GM18868 (cell line): ENCODE data around the gene TPO.
"Not testable (repeated sequence)": the region's sequence is repeated elsewhere in the genome, so short reads cannot be mapped to it uniquely, and the experiment has no call there.

ENCODE experiments used
- ATAC-seq: cut with Tn5 transposase; IDR thresholded peaks from one replicate; pipeline ENCODE4 v1.9.1; 2021; ENCODE audit warnings: mild to moderate bottlenecking, moderate library complexity; ENCODE audit not compliant: unreplicated experiment

The TPO gene

DNA sequence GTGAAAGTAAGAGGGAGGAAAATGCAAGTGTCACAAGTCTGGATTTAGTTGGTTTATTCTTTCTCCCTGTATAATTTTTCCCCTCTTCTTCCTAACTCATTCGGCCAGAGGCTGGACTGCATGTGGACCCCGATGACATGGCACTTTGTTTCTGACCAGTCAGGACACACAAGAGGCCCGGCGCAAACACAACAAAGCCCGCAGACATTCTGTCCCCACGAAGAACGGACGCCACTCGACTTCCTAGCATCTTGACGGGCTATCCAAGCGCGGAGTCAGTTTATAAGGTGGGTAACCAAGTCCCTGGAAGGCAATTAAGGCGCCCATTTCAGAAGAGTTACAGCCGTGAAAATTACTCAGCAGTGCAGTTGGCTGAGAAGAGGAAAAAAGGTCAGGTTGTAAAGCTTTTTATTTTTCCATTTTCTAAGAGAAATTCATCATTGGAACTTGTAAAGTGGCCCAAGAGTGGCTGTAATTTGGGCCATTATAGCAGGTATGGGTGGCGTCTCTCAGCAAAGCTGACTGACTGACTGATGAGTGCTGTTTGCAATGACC lies at the start of gene TPO:
Gene TPO (plus strand): TSS at position 308 of the 555 bp plus-strand sequence. CDS start 946 bp downstream, outside the sequence.
- no peak for ATAC-seq

DNA sequence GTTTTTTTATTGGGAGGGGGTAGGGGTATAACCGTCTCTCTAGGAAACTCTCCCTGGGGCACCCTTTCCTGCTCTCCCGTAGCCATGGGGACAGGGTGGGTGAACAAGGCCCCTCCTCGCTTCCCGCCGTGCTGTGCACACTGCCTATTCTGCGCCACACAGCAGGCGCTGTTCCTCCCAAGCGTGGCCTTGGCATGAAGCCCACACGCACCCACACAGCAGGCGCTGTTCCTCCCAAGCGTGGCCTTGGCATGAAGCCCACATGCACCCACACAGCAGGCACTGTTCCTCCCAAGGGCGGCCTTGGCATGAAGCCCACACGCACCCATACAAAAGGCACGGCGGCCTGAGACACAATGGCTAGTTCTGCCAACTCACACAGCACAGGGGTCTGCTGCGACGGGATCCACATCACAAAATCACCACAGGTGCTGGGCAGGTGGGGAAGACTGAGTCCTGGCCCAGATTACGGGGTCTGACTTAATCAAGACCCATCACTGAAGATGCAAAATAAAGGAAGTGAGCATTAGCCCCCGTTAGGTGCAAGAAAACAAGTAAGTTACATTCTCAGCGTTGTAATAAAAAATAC lies 46.6 kb upstream of the TPO start:
- no peak for ATAC-seq

DNA sequence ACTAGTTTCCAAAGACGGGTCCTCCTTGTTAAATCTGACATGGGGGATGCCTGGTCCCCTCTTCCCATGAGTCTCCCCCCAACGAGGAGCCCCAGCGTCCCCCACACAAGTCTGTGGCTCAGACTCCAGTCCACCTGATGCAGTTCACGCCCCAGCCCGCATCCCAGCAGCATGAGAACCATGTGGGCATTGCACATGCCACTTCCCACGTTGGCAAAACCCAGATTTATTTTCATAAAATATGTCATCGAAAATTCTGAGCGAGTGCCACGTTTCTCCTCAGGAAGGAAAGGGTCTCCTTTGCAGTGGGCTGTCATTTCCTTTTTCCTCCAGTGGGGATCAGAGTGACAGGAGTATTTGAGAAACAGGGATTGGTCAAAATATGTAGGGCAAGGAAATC lies 45.7 kb upstream of the TPO start:
- ATAC-seq = no peak

DNA sequence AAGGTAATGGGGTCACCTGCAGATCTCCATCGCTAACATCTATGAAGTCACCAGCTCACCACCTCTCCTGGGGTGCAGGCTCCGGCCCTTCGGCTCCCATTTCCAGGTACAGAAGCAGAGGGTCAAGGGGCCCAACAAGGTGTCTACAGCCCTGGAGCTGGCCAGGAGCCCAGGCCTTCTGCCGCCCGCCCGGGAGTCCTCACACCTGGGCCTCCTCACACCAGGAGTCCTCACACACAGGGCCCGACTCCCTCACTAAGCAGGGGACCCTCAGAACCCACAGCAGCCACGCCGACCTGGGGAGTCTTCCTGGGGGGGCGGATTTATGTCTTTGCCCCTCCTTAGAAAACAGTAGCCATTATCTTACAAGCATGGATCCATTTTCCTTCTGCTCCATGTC lies 43.4 kb upstream of the TPO start:
- no peak for ATAC-seq

DNA sequence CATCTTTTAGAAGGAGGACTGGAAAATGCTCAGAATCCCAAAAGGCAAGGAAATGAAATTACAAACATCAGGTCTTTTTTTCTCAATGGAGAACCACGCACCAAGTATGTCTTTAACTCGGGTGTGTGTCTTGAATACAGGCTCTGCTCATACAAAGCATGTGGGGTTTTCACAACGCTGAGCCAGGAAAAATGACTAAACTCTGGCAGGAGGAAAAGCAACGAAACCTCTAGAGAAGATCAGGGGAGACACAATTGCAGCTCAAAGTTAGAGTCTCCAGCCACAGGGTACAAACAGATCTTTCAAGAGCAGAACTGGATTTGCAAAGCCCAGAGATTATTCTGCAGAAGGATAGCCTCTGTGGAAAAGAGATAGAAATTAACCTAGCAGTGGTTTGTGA lies 42.8 kb upstream of the TPO start:
- ATAC-seq = no peak

DNA sequence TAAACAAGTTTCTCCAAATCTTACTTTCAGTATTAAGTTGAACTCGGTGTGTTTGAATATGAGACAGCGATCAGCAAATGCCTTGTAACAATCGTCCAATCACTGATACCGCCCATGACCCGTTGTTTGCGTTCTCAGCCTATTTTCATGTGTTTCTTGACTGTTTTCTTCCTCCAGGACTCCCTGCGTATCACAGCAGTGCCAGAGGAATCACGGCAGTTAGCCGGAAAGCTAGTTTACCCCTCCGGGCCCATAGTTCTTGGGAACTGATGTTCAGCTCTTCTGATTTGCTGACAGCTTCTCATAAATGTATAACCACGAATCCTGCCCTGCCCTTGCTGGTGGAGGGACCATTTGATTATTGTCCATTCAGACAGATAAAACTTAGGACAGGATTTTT lies 42.2 kb upstream of the TPO start:
- ATAC-seq = no peak

DNA sequence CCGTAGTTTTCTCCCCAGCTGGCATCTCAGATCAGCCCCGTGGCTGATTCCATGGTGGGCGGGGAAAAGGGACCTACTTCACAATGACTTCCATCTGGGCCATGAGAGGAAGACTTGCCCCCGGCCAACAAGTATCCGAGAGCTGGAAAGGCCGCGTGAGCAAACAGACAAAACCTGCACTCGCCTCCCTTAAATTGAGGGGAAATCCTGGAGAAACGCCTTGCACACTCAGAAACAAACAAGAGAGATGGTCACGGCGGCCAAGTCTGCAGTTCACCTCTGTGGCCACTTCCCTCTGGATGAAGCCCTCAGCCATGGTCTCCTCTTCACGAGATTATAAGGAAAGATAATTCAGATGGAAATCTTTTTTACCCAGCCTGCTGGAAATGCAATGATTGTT lies 39.4 kb upstream of the TPO start:
- no peak for ATAC-seq

DNA sequence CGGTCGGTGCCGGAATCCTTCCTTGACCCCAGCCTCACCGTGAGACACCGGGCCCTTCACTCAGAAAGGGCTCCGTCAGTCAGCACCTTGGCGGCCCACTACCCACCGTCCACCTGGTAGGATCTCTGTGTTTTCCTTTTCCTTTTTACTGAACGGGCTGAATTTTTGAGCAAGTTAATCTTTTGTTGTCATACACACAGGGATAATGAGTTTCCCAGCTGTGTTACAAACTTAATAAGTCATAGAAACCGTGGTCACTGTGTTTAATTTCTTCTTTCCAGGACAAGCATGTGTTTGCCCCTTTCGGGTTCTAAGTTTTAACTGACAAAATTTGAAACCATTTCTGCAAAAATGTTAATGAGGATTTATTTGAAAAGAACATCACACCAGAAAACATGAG lies 39.0 kb upstream of the TPO start:
- no peak for ATAC-seq

DNA sequence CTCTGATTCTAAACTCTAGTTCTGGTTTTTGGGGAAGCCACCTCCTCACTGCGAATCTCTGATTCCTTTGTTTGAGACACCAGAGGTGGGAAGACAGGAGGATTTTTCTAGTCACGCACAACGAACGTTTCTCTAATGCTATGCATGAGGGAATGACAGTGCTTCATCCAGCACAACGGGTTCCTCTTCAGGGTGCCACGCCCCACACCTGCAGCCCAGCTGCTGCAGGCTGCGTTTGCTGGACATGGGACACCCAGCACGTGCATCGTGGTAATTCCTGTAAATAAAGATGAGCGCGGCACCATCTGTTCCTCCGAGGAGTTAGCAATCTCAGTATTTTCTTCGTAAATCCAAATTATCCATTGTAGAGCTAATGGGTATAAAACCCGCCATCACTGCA lies 37.5 kb upstream of the TPO start:
- no peak for ATAC-seq

DNA sequence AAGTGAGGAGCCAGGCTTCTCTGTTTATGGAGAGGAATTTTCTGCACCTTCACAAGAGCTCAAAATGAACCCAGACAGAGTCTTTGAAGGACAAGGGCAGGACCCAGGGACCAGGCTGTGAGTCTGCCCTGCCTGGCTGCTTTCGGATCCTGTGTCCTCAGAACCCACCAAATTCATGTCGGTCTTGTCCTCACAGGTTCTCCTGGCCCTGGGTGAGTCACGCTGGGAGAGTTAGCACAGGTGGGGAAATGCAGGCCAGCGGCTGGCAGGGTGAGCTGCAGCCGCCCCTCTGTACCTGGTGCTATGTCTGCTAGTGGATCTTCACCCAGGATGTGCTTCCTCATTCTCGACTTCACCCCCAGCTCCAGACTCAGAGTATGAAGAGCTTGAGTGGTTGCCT lies 35.8 kb upstream of the TPO start:
- no peak for ATAC-seq

DNA sequence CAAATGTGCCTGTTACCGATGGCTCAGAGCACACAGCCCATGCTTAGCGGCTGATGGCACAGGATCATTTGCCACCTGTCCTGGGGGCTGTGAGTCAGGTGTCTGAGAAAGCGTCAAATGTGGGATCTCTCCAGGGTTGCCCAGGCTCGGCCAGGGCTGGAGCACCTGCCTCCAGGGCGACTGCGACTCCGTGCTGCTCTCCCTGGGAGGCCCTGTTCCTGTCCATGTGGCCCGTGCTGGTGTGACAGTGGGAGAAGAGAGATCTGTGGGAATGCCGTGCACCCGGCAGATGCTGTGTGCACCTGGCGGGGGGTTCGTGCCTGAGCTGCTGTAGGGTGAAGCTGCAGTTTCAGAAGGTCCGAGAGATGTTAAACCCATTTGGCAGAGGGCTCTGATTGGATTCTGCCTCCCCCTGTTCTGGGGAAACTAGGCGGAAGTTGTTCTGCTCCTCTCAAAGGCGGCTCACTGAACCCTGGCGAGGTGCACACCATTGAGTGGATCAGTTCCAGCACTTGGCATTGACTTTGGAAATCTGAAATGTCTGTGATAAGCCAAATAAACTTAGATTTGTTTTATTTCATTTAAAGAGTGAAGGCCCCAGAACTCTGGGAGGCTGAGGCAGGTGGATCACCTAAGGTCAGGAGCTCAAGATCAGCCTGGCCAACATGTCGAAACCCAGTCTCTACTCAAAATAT lies 34.7 kb upstream of the TPO start:
- ATAC-seq = no peak

DNA sequence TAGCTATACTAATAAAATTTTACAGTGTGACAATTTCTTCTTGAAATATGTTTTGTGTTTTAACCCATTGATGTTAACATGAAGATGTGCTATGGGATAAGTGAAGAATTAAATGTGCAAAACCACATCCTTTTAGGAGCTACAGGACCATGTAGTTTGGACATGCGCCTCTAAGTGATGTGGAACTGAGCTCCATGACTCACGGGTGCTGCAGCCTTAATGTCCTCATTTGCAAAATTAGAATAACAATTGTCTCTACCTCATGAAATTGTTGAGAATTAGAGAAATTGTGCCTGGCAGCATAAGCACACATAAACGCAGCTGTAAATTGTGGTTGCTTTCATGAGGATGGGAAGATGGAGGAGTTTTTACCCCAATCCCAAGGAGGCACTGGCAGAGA lies 31.6 kb upstream of the TPO start:
- no peak for ATAC-seq

DNA sequence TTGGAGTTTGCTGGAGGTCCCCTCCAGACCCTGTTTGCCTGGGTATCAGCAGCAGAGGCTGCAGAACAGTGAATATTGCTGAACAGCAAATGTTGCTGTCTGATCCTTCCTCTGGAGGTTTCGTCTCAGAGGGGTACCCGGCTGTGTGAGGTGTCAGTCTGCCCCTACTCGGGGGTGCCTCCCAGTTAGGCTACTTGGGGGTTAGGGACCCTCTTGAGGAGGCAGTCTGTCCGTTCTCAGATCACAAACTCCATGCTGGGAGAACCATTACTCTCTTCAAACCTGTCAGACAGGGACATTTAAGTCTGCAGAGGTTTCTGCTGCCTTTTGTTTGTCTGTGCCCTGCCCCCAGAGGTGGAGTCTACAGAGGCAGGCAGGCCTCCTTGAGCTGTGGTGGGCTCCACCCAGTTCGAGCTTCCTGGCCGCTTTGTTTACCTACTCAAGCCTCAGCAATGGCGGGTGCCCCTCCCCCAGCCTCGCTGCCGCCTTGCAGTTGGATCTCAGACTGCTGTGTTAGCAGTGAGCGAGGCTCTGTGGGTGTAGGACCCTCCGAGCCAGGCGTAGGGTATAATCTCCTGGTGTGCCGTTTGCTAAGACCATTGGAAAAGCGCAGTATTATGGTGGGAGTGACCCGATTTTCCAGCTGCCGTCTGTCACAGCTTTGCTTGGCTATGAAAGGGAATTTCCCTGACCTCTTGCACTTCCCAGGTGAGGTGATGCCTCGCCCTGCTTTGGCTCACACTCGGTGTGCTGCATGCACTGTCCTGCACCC lies 25.1 kb upstream of the TPO start:
- not testable (repeated sequence) for ATAC-seq

DNA sequence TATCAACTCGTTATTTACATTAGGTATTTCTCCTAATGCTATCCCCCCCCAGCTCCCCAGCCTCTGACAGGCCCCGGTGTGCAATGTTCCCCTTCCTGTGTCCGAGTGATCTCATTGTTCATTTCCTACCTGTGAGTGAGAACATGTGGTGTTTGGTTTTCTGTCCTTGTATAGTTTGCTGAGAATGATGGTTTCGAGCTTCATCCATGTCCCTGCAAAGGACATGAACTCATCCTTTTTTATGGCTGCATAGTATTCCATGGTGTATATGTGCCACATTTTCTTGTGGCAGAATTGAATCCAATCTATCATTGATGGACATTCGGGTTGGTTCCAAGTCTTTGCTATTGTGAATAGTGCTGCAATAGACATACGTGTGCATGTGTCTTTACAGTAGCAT lies 23.1 kb upstream of the TPO start:
- ATAC-seq = not testable (repeated sequence)

DNA sequence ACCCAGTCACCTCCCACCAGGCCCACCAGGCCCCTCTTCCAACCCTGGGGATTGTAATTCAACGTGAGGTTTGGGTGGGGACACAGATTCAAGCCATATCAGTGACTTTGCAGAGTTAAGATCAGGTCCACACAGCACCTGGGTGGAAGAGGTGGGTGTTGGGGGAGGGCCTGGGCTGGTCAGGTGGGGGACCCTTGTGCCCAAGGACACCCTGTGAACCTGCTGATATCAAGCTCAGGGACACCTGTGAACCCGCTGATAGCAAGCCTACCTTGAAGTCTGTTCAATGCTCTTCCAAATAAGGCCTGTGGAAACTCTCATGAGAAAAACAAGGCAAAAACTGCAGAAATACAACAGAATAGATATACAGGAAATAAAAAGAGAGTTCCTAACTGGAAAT lies 19.9 kb upstream of the TPO start:
- ATAC-seq = no peak

DNA sequence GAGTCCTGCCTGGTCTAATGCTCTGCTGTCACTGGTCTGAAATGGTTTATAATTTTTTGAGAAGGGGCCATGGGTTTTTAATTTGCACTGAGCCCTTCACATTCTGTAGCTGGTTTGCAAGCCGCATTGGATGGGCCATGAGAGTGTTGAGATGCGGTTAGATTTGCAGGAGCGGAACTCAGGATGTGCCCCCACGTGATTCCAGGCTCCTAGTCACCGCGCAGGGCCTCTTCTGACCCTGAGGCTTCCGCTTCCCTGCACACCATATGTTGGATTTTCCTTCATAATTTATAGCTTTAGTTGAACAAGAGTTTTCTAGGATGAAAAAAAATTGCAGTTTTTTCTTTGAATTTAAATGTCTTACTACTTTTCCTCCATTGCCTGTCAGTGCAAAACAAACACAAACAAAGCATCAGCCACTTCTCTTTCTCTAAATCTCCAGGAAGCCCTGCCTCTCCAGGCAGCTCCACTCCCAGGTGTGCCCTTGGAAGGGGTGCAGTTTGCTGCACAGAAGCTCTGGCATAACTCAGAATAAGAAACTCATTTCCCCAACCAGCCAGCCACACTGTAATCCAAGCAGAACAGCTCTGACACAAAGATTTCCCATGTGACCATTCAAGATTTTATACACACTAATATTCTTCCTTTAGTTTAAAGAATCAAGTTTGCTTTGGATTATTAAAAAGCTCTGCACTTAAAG lies 18.4 kb upstream of the TPO start:
- no peak for ATAC-seq

DNA sequence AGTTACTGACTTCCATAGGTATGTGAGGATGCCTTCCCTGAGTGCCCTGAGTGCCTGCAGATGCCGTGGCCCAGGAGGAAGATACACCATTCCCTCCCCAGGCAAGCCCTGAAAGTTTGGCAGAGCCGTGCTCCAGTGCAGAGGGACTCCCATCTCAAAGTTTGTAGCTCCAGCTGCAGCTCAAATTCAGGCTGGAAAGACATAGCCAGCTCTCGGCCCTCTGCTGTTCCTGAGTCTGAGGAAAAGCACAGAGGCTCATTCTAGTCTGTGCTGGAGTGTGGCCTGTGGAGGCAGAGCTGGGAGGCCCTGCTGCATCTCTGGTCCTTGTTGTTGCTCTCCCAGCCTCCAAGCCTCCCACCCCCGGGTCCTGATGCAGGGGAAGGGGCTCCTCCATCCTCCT lies 15.9 kb upstream of the TPO start:
- ATAC-seq = no peak

DNA sequence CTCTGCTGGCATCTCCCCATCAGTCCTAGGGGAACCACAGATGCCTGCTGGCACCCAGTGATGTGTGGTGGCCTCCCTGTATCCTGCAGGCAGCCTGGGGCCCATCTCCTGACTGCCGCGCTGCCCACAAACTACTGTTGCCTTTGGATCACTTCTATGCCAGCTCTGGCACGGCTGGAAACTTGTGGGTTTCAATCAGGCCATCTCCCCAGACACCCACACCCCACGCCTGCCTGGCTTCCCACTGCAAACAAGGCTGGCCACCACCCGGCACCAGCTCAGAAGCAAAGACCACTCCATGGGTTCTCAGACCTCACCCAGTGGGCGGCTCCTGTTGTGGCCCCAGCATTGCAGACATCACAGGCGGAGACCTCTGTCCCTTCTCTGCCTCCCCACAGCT lies 15.1 kb upstream of the TPO start:
- ATAC-seq = no peak

DNA sequence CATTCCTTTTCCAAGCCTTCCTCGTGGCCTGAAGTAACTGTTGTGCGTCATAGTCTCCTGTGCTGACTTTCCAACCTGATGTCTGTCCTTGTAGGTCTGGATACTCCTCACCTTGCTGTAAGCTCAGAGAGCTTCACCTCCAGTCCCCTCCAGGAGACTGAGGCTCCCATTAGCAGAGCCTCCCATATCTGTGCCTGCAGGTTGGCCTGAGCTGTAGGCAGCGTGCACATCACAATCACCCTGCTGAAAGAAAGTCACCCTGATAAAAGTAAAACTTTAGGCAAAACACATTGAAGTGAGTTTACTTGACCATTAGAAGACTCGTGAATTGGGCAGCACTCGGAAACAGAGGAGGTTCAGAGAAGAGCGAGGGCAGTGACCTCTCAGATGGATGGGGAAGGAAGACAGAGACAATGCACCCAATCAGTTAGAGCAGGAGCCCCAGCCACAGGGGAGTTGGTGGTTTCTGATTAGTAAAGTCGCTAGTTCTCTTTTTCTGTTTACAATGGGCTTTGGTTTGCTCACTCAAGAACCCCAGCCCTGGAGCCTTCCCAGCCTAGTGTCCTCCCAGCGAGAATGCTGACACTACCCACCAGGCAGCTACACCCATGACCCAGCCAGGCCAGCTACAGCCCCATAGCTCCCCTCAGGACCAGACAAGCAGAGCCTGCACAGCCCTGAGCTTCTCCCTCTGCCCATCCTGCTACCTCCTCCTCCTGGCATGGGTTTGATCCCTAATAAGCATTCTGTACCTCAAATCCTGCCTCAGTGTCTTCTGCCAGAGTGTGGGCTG lies 12.1 kb upstream of the TPO start:
- no peak for ATAC-seq

DNA sequence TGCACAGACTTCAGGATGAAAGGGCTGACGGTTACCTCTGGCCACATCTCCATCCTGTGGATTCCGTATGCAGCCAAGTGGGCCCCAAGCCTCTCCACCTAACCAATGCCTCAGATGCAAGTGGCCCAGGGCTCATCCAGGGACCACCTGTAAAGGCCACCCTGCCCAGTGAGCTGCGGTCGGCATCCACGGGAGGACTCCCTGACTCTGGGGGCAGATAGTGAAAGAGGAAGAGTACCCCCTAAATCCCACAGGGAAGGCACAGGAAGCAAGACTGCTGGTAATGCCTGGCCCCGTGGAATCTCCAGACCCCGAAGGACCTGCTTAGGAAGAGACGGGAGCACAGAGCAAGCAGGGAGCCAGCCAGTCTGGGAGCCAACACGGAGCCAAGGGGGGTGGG lies 11.2 kb upstream of the TPO start:
- no peak for ATAC-seq

DNA sequence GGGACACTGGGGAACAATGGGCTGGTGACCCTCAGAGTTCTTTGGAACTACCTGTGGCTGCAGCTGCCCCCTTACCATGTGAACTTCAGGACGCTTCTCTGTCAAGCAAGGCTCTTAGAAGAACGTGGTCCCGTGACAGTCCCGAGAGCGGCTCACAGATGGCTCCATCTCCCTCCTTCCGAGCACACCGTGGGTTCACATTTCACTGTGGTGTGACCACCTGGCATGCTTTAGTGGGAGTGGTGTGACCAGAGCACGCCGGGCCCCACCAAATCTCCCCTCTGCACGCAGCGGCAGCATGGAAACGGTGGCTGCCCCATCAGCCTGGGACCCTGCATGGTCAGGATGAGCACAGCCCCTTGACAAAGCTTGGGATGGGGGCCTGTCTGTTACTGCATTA lies 9.7 kb upstream of the TPO start:
- no peak for ATAC-seq
